Mesenchymal stem cell (in vitro differentiated cells and primary cell): Measurements from ENCODE around the gene HOXB3.

Experiments
- DNase-seq: peaks from one replicate; pipeline ENCODE4 v3.0.0-alpha.2; 2013
- H2AFZ ChIP-seq: one replicate; pipeline ENCODE4 v1.6.1; 2013; ENCODE audit warnings: low read depth, mild to moderate bottlenecking, control low read depth, inconsistent platforms, low read length, moderate library complexity
- H2AK5ac ChIP-seq: 2 replicates; pipeline ENCODE4 v1.6.1; 2013; ENCODE audit warnings: low read length, moderate library complexity, mild to moderate bottlenecking, inconsistent platforms; ENCODE audit not compliant: severe bottlenecking
- H2BK120ac ChIP-seq: one replicate; pipeline ENCODE4 v1.6.1; 2013; ENCODE audit warnings: low read depth, mild to moderate bottlenecking, inconsistent platforms, low read length, moderate library complexity
- H2BK12ac ChIP-seq, 2 experiments: one replicate each; pipeline ENCODE4 v1.6.1; 2013; ENCODE audit warnings: inconsistent platforms in 2 of 2, low read length in 2 of 2, mild to moderate bottlenecking in 2 of 2, moderate library complexity in 2 of 2, control low read depth in 1 of 2
- H2BK15ac ChIP-seq: one replicate; pipeline ENCODE4 v1.6.1; 2013; ENCODE audit warnings: mild to moderate bottlenecking, low read depth, inconsistent platforms; ENCODE audit not compliant: poor library complexity, severe bottlenecking
- H2BK5ac ChIP-seq: 2 replicates; pipeline ENCODE4 v1.6.1; 2013; ENCODE audit warnings: low read depth, mild to moderate bottlenecking, low read length, control low read depth, inconsistent platforms; ENCODE audit not compliant: poor library complexity, severe bottlenecking
- H3K14ac ChIP-seq, 2 experiments: one replicate each; pipeline ENCODE4 v1.6.1; 2013; ENCODE audit warnings: inconsistent platforms in 2 of 2, low read length in 2 of 2, control low read depth in 1 of 2, mild to moderate bottlenecking in 1 of 2, moderate library complexity in 1 of 2
- H3K18ac ChIP-seq, 2 experiments: one replicate each; pipeline ENCODE4 v1.6.1; 2013; ENCODE audit warnings: inconsistent platforms in 2 of 2, low read length in 2 of 2, control low read depth in 1 of 2, low read depth in 1 of 2, mild to moderate bottlenecking in 1 of 2
- H3K23ac ChIP-seq, 2 experiments: one replicate each; pipeline ENCODE4 v1.6.1; 2013; ENCODE audit warnings: inconsistent platforms in 2 of 2, low read length in 2 of 2, mild to moderate bottlenecking in 2 of 2, moderate library complexity in 2 of 2, control low read depth in 1 of 2
- H3K27ac ChIP-seq: 2 replicates; pipeline ENCODE4 v1.5.1; 2013; ENCODE audit warnings: mild to moderate bottlenecking, moderate library complexity, low read length, control low read depth, inconsistent platforms; ENCODE audit not compliant: poor library complexity, severe bottlenecking
- H3K27me3 ChIP-seq, 2 experiments: 2 replicates each; pipeline versions ENCODE4 v1.6.1 to v1.7.0; 2013; ENCODE audit warnings: low read length in 2 of 2, mild to moderate bottlenecking in 2 of 2, moderate library complexity in 2 of 2, control low read depth in 1 of 2, inconsistent platforms in 1 of 2; ENCODE audit not compliant: control insufficient read depth in 1 of 2, insufficient read depth in 1 of 2
- H3K36me3 ChIP-seq, 2 experiments: 2 replicates each; pipeline versions ENCODE4 v1.6.1 to v1.7.0; 2013; ENCODE audit warnings: low read length in 2 of 2, control low read depth in 1 of 2, inconsistent platforms in 1 of 2, low read depth in 1 of 2, mild to moderate bottlenecking in 1 of 2; ENCODE audit not compliant: insufficient read depth in 2 of 2, control insufficient read depth in 1 of 2
- H3K4ac ChIP-seq, 2 experiments: one replicate each; pipeline ENCODE4 v1.6.1; 2013; ENCODE audit warnings: inconsistent platforms in 2 of 2, low read length in 2 of 2, mild to moderate bottlenecking in 2 of 2, moderate library complexity in 2 of 2, control low read depth in 1 of 2, low read depth in 1 of 2
- H3K4me1 ChIP-seq: 2 replicates; pipeline ENCODE4 v1.6.1; 2013; ENCODE audit warnings: low read depth, low read length, control low read depth; ENCODE audit not compliant: control insufficient read depth, insufficient read depth
- H3K4me2 ChIP-seq: 2 replicates; pipeline ENCODE4 v1.6.1; 2013; ENCODE audit warnings: low read length, mild to moderate bottlenecking, inconsistent platforms; ENCODE audit not compliant: poor library complexity, severe bottlenecking
- H3K4me3 ChIP-seq, 2 experiments: 2 replicates each; pipeline versions ENCODE4 v1.5.1 to v1.7.0; 2013; ENCODE audit warnings: low read length in 2 of 2, mild to moderate bottlenecking in 2 of 2, control low read depth in 1 of 2, low read depth in 1 of 2; ENCODE audit not compliant: insufficient read depth in 1 of 2
- H3K79me1 ChIP-seq: replicated peaks from 2 replicates; pipeline ENCODE4 v1.6.1; 2013; ENCODE audit warnings: mild to moderate bottlenecking, control low read depth, low read length, inconsistent platforms; ENCODE audit not compliant: poor library complexity, severe bottlenecking
- H3K9ac ChIP-seq: 2 replicates; pipeline ENCODE4 v1.7.0; 2013; ENCODE audit warnings: mild to moderate bottlenecking, low read length, moderate library complexity
- H3K9me3 ChIP-seq: 2 replicates; pipeline ENCODE4 v1.7.0; 2013; ENCODE audit warnings: mild to moderate bottlenecking, low read length; ENCODE audit not compliant: control insufficient read depth
- H4K8ac ChIP-seq: one replicate; pipeline ENCODE4 v1.6.1; 2013; ENCODE audit warnings: inconsistent platforms, mild to moderate bottlenecking, low read length, moderate library complexity
- H4K91ac ChIP-seq: one replicate; pipeline ENCODE4 v1.6.1; 2013; ENCODE audit warnings: mild to moderate bottlenecking, low read length, inconsistent platforms
- WGBS: methylation state at CpG from one replicate; pipeline ENCODE4 v1.1.7; 2013; ENCODE audit warnings: mixed read lengths; 5-methylcytosine and 5-hydroxymethylcytosine counted together

Gene HOXB3

GRCh38 chr17:48589060-48589830 is 796 bp downstream of the HOXB3 start:
- DNase-seq: no peak
- H3K27me3 ChIP-seq: peaks cover 0 to 4% of the 10 kb centered on the region in 2 experiments
- H3K4ac ChIP-seq: peak overlapping the region; percentile 39 to 96
- no peak overlapping the region for H2BK15ac ChIP-seq
- peak overlapping the region in 1 of 2 experiments; percentile 38 for H2BK12ac ChIP-seq
- H3K4me3 ChIP-seq: peak overlapping the region in 1 of 2 experiments; percentile 96
- H2BK120ac ChIP-seq: peak overlapping the region; percentile 82
- H4K8ac ChIP-seq: no peak overlapping the region
- peak overlapping the region; percentile 45 to 70 for H3K14ac ChIP-seq
- peak overlapping the region; percentile 62 for H3K4me2 ChIP-seq
- peaks cover 5% of the 10 kb centered on the region for H3K79me1 ChIP-seq
- H3K27ac ChIP-seq: peak overlapping the region; percentile 39
- peaks cover 35% of the 10 kb centered on the region for H3K4me1 ChIP-seq
- peak overlapping the region in 1 of 2 experiments; percentile 15 for H3K23ac ChIP-seq
- WGBS: under 1% methylated on average over 7 of the region's 10 CpGs
- no peak overlapping the region for H2AFZ ChIP-seq
- no peaks in the 10 kb centered on the region for H3K9me3 ChIP-seq
- no peak overlapping the region for H2BK5ac ChIP-seq
- peaks cover 11 to 12% of the 10 kb centered on the region in 2 experiments for H3K36me3 ChIP-seq
- peak overlapping the region; percentile 45 for H2AK5ac ChIP-seq
- H3K18ac ChIP-seq: peak overlapping the region; percentile 71 to 74
- H4K91ac ChIP-seq: peak overlapping the region; percentile 4
- peak overlapping the region; percentile 98 for H3K9ac ChIP-seq

GRCh38 chr17:48588528-48588927 is 1.5 kb downstream of the HOXB3 start:
- Histone ChIP-seq H3K4me2 (peak overlapping the region; percentile 49), H3K4me1 (peaks cover 35% of the 10 kb centered on the region), H4K8ac (peak overlapping the region; percentile 70), H3K23ac (peak overlapping the region in 1 of 2 experiments; percentile 9), H2BK5ac (no peak overlapping the region), H3K27ac (no peak overlapping the region), H4K91ac (no peak overlapping the region), H3K4me3 (peak overlapping the region in 1 of 2 experiments; percentile 96), H3K14ac (peak overlapping the region in 1 of 2 experiments; percentile 94), H3K79me1 (peaks cover 5% of the 10 kb centered on the region), H2AFZ (no peak overlapping the region), H3K9me3 (no peaks in the 10 kb centered on the region), H2AK5ac (peak overlapping the region; percentile 45), H3K18ac (peak overlapping the region; percentile 89 to 92), H3K4ac (peak overlapping the region; percentile 87 to 96), H3K9ac (peak overlapping the region; percentile 98), H3K36me3 (peaks cover 10 to 12% of the 10 kb centered on the region in 2 experiments), H2BK12ac (peak overlapping the region in 1 of 2 experiments; percentile 37), H2BK120ac (peak overlapping the region; percentile 82), H3K27me3 (peaks cover 0 to 4% of the 10 kb centered on the region in 2 experiments), H2BK15ac (no peak overlapping the region)
- 0% methylated on average over 1 of the region's 2 CpGs for WGBS
- peak; percentile 62 for DNase-seq

DNA sequence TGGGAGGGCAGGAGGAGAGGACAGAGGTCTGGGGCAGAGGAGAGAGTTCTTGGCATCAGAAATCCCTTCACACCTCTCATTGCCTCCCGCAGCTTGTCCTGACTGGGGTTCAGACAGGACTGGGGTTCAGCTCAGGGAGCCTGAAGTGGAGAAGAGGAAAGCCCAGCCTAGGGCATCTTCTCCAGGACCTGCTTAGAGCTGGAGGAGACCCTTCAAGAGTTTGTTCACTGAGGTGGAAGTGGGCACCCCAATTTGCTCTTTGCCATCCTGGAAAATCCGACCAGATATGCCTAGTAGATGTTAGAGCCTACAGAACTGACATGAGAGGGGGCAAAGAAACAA is 2.0 kb downstream of the HOXB3 start:
- peak overlapping the region; percentile 70 for H4K8ac ChIP-seq
- peaks cover 0 to 4% of the 10 kb centered on the region in 2 experiments for H3K27me3 ChIP-seq
- no peak for DNase-seq
- WGBS: 10% methylated on average over 2 of the region's 2 CpGs
- H3K27ac ChIP-seq: peak overlapping the region; percentile 2
- H2AFZ ChIP-seq: no peak overlapping the region
- peaks cover 10 to 12% of the 10 kb centered on the region in 2 experiments for H3K36me3 ChIP-seq
- peak overlapping the region; percentile 60 for H3K4me2 ChIP-seq
- peak overlapping the region; percentile 98 for H3K9ac ChIP-seq
- H3K9me3 ChIP-seq: no peaks in the 10 kb centered on the region
- peaks cover 31% of the 10 kb centered on the region for H3K4me1 ChIP-seq
- peaks cover 5% of the 10 kb centered on the region for H3K79me1 ChIP-seq
- peak overlapping the region in 1 of 2 experiments; percentile 37 for H2BK12ac ChIP-seq
- peak overlapping the region in 1 of 2 experiments; percentile 75 for H3K23ac ChIP-seq
- H3K4me3 ChIP-seq: peak overlapping the region in 1 of 2 experiments; percentile 96
- H4K91ac ChIP-seq: peak overlapping the region; percentile 36
- H3K4ac ChIP-seq: peak overlapping the region; percentile 87 to 96
- no peak overlapping the region for H2AK5ac ChIP-seq
- no peak overlapping the region for H2BK15ac ChIP-seq
- H3K18ac ChIP-seq: peak overlapping the region; percentile 92 to 96
- peak overlapping the region in 1 of 2 experiments; percentile 73 for H3K14ac ChIP-seq
- peak overlapping the region; percentile 65 for H2BK120ac ChIP-seq
- no peak overlapping the region for H2BK5ac ChIP-seq
